Keratinocyte (primary cell): ENCODE results near the gene ADGRB2.

ENCODE experiments used
- EZH2 ChIP-seq: IDR thresholded peaks from one replicate; pipeline ENCODE4 v1.6.1; 2012; ENCODE audit warnings: inconsistent platforms, mild to moderate bottlenecking, low read length, moderate library complexity
- TF ChIP-seq, protein P1 (sequence below), 3 experiments: IDR thresholded peaks in 1 of 3; conservative IDR thresholded peaks in 1 of 3; optimal IDR thresholded peaks in 1 of 3; 2 replicates in 2 of 3; 3 replicates in 1 of 3; pipeline versions ENCODE3 to v1.5.1; 2011; ENCODE audit warnings: low read length in 3 of 3, mild to moderate bottlenecking in 3 of 3, moderate library complexity in 2 of 3, control low read depth in 1 of 3, inconsistent platforms in 1 of 3; ENCODE audit not compliant: insufficient read depth in 2 of 3; ENCODE audit errors: extremely low read depth in 1 of 3

DNA sequence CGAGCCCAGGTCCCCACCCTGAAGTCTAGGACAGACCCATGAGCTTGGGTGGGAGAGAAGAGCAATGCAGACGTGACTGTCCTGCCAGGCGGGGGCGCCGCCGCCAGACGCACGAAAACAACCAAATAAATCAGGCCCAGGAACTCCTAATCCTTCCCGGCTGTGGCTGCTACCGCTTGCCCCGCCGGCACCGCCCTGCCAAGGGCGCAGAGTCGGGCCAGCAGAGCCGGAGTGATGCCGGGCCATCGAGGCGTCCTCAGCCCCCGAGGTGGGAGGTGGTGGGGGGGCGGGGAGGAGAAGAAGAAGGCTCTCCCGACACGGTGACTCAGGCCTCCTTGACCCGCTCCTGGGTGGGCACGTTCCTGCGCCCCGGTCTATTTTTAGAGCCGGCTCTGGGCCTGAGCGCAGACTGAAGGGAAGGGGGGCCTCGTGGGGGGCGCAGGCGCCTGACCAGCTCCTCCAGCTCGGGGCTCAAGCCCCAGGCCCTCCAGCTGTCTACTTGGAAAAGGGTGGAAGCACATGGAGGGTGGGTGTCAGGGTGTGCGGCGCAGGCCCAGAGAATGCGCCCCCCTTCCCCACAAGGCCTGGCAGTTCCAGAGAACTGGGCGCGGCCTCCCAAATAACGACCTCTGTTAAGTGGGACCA is 49.6 kb downstream of the ADGRB2 start:
- TF ChIP-seq, protein P1, sequence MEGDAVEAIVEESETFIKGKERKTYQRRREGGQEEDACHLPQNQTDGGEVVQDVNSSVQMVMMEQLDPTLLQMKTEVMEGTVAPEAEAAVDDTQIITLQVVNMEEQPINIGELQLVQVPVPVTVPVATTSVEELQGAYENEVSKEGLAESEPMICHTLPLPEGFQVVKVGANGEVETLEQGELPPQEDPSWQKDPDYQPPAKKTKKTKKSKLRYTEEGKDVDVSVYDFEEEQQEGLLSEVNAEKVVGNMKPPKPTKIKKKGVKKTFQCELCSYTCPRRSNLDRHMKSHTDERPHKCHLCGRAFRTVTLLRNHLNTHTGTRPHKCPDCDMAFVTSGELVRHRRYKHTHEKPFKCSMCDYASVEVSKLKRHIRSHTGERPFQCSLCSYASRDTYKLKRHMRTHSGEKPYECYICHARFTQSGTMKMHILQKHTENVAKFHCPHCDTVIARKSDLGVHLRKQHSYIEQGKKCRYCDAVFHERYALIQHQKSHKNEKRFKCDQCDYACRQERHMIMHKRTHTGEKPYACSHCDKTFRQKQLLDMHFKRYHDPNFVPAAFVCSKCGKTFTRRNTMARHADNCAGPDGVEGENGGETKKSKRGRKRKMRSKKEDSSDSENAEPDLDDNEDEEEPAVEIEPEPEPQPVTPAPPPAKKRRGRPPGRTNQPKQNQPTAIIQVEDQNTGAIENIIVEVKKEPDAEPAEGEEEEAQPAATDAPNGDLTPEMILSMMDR (optimal IDR thresholded peaks at IDR 0.05 in 1 of 3, IDR thresholded peaks at IDR 0.05 in 1 of 3, conservative IDR thresholded peaks at IDR 0.05 in 1 of 3; ENCODE audit: extremely low read depth in 1 of 3, insufficient read depth in 2 of 3, low read length in 3 of 3) = peak; percentile 38 to 85 (median 51)
- TF ChIP-seq EZH2 = no peak
